ENCODE data around the gene CSH1.

CSH1 gene

GRCh38 chr17:63941162-63941561 lies 44.8 kb upstream of the CSH1 start:
- no peak overlapping the region for H3K27ac ChIP-seq
- DNase-seq (ENCODE audit: low spot score), result no peak
- TF ChIP-seq, protein P1, sequence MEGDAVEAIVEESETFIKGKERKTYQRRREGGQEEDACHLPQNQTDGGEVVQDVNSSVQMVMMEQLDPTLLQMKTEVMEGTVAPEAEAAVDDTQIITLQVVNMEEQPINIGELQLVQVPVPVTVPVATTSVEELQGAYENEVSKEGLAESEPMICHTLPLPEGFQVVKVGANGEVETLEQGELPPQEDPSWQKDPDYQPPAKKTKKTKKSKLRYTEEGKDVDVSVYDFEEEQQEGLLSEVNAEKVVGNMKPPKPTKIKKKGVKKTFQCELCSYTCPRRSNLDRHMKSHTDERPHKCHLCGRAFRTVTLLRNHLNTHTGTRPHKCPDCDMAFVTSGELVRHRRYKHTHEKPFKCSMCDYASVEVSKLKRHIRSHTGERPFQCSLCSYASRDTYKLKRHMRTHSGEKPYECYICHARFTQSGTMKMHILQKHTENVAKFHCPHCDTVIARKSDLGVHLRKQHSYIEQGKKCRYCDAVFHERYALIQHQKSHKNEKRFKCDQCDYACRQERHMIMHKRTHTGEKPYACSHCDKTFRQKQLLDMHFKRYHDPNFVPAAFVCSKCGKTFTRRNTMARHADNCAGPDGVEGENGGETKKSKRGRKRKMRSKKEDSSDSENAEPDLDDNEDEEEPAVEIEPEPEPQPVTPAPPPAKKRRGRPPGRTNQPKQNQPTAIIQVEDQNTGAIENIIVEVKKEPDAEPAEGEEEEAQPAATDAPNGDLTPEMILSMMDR (conservative IDR thresholded peaks at IDR 0.05; ENCODE audit: low read depth), result no peak
- POLR2A ChIA-PET (ENCODE audit: low non-redundant PET), result no interaction called here
- CTCF ChIA-PET, result interaction anchor here (0.8 kb wide), 1 partner anchor 92 kb away, joined by 4 read pairs; no protein-coding TSS in a partner anchor

DNA sequence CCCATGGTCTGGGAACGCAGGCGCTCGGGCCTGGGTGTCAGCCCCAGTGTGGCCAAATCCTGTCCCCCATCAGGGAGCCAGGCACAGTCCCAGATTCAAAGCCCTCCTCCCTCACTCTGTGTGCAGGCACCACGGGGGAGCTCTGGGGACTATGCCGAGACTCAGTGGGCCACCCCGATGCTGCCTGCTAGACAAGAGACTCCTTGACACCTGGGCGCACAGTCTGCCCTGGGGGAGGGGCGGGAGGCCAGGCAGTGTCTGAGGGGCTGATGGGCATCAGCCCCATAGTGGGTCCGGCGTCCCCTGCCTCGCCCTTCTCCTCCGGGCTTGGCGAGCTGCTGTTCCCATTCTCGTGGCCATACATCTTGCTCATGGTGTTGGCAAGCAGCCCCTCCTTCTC lies 44.2 kb upstream of the CSH1 start:
- TF ChIP-seq, protein P1 (conservative IDR thresholded peaks at IDR 0.05; ENCODE audit: low read depth), result no peak
- H3K27ac ChIP-seq, result no peak overlapping the region
- no peak for DNase-seq (ENCODE audit: low spot score)
- CTCF ChIA-PET, result interaction anchor here (0.6 to 0.8 kb wide), 2 partner anchors 85 to 92 kb away, joined by 3 to 4 read pairs; no protein-coding TSS in a partner anchor
- POLR2A ChIA-PET (ENCODE audit: low non-redundant PET), result no interaction called here

DNA sequence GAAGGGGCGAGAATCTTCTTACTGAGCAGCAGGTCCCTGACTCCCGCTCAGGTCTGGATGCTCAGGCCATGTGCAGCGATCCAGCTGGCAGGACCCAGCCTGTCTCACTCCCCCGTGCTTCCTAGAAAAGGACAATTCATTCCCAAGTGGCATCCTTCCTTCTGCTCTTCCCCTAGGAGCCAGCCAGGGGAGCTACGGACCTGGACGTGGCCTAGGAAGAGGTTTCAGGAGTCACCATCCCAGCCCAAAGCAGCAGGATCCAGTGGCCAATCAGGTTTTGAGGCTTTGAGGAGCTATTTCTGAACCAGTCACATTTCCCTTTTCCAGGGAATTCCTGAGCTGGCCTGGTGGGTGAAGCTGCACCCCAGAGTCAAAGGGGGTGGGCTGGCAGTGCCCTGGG lies 43.5 kb upstream of the CSH1 start:
- ChIA-PET CTCF (interaction anchor here (0.6 kb wide), 1 partner anchor 9 kb away, joined by 3 read pairs; no protein-coding TSS in a partner anchor), POLR2A (ENCODE audit: low non-redundant PET) (no interaction called here)
- DNase-seq (ENCODE audit: low spot score), result no peak
- TF ChIP-seq, protein P1 (conservative IDR thresholded peaks at IDR 0.05; ENCODE audit: low read depth), result no peak
- no peak overlapping the region for H3K27ac ChIP-seq

- no peak overlapping the region for H3K27ac ChIP-seq
- POLR2A ChIA-PET (ENCODE audit: low non-redundant PET), result no interaction called here
- DNase-seq (ENCODE audit: low spot score), result no peak
- TF ChIP-seq, protein P1 (conservative IDR thresholded peaks at IDR 0.05; ENCODE audit: low read depth), result no peak
- CTCF ChIA-PET, result interaction anchor here (0.6 kb wide), 1 partner anchor 9 kb away, joined by 3 read pairs; no protein-coding TSS in a partner anchor
These were observed 43.0 kb upstream of the CSH1 start for GRCh38 chr17:63939401-63939800.

DNA sequence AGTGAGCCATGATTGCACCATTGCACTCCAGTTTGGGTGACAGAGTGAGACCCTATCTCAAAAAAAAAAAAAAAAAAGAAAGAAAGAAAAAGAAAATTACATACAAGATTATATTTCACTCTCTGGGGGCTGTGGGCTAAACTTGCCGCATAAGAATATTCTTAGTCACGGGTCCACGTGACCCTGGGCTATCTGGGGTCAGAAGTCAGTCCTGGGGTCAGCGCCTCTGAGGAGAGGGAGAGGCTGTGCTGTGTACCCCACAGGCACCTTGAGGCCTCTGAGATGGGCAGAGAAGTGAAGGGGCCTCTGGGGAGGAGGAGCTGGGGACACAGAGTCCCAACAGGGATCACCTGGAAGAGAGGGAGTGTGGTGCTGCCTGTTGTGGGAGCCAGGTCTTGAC lies 41.5 kb upstream of the CSH1 start:
- ChIA-PET POLR2A (ENCODE audit: low non-redundant PET) (no interaction called here), CTCF (interaction anchor here (1.4 kb wide), 1 partner anchor 19 kb away, joined by 3 read pairs; no protein-coding TSS in a partner anchor)
- no peak overlapping the region for H3K27ac ChIP-seq
- TF ChIP-seq, protein P1 (conservative IDR thresholded peaks at IDR 0.05; ENCODE audit: low read depth), result no peak
- DNase-seq (ENCODE audit: low spot score), result no peak

- H3K27ac ChIP-seq, result no peak overlapping the region
- DNase-seq (ENCODE audit: low spot score), result no peak
- TF ChIP-seq, protein P1 (conservative IDR thresholded peaks at IDR 0.05; ENCODE audit: low read depth), result no peak
- ChIA-PET CTCF (interaction anchor here (0.6 to 1.4 kb wide), 4 partner anchors 9 to 89 kb away, joined by 3 to 4 read pairs (median 4); no protein-coding TSS in a partner anchor), POLR2A (ENCODE audit: low non-redundant PET) (no interaction called here)
These were observed 40.9 kb upstream of the CSH1 start for GRCh38 chr17:63937319-63937718.
